Measurements from ENCODE around the gene CCDC54.

DNA sequence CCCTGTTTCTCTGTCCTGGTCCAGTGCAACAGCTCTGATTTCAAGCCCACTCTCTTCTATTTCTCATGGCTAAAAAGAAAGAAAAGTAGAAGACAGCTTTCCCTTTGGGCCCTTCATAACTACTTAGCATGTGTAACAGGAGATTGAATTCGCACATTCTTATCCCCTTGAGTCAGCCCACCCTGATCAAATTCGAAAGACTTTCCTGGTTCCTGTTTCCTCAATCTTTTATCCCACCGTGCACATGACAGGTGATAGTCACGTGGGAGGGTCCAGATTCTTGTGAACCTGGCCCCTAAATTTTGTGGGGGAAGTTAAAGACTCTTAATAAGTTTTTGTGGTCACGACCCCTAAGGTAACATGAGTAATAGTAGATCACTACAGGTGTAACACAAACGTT lies 4.7 kb upstream of the CCDC54 start:
- no peak for TF ChIP-seq ZNF384 (IDR thresholded peaks at IDR 0.05)
- TF ChIP-seq SP1 (IDR thresholded peaks at IDR 0.05): no peak
- TF ChIP-seq FOXM1 (IDR thresholded peaks at IDR 0.05; ENCODE audit: borderline replicate concordance): no peak
- no peak for TF ChIP-seq TARDBP (IDR thresholded peaks at IDR 0.05)
- no peak for TF ChIP-seq HDGF (IDR thresholded peaks at IDR 0.05; ENCODE audit: borderline replicate concordance)
- TF ChIP-seq SUZ12 (IDR thresholded peaks at IDR 0.05): no peak
- no peak for TF ChIP-seq FOXA1 (IDR thresholded peaks at IDR 0.05)

All from HEK293T (cell line).